ENCODE data around the gene LGALS12.

DNA sequence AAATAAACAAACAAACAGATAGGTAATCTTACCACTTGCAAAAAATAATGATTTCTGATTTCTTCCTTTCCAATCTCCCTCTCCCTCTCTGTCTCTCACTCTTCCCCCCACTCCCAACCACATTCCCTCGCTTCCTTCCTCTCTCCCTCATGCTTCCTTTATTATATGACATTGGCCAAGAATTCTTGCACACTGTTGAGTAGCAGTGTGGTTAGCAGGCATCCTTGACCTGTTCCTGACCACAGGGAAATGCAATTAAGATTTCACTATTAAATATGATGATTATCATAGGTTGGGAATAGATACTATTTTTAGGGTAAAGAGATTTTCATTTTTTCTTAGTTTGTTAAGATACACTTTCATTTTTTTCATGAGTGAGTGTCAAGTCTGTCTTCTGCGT is 16.0 kb downstream of the LGALS12 start:
- TF ChIP-seq, protein P1, sequence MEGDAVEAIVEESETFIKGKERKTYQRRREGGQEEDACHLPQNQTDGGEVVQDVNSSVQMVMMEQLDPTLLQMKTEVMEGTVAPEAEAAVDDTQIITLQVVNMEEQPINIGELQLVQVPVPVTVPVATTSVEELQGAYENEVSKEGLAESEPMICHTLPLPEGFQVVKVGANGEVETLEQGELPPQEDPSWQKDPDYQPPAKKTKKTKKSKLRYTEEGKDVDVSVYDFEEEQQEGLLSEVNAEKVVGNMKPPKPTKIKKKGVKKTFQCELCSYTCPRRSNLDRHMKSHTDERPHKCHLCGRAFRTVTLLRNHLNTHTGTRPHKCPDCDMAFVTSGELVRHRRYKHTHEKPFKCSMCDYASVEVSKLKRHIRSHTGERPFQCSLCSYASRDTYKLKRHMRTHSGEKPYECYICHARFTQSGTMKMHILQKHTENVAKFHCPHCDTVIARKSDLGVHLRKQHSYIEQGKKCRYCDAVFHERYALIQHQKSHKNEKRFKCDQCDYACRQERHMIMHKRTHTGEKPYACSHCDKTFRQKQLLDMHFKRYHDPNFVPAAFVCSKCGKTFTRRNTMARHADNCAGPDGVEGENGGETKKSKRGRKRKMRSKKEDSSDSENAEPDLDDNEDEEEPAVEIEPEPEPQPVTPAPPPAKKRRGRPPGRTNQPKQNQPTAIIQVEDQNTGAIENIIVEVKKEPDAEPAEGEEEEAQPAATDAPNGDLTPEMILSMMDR (IDR thresholded peaks at IDR 0.05), result no peak
- TF ChIP-seq POLR2A (IDR thresholded peaks at IDR 0.05) (no peak), POLR2AphosphoS5 (IDR thresholded peaks at IDR 0.05) (no peak)
